ENCODE data around the gene RC3H1.

The RC3H1 gene

DNA sequence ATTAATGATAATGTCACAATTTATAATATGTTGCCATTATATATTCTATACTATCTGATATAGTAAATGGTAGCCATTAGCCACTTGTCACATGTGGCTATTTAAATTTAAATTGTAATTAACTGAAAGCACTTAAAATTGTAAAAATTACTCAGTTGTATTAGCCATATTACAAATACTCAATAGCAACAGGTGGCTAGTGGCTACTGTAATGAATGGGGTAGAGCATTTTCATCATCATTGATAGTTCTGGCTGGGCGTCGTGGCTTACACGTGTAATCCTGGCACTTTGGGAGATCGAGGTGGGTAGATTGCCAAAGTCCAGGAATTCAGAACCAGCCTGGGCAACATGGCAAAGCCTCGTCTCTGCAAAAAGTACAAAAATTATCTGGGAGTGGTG, 137.5 kb downstream of the RC3H1 start:
- DNase-seq = no peak

Data from NCI-H524 (cell line).